ENCODE measurements around the gene FHIP2A.
"Not testable (repeated sequence)": the region's sequence is repeated elsewhere in the genome, so short reads cannot be mapped to it uniquely, and the experiment has no call there.

Gene FHIP2A

GRCh38 chr10:114855776-114856543, 34.4 kb downstream of the FHIP2A start:
- peak overlapping the region; percentile 76 for H3K27ac ChIP-seq
- DNase-seq (ENCODE audit: low read depth, low spot score), result no peak

- H3K27ac ChIP-seq, result peak overlapping the region; percentile 76
- DNase-seq (ENCODE audit: low read depth, low spot score), result no peak
Measured at GRCh38 chr10:114856544-114857287, 35.1 kb downstream of the FHIP2A start.

- not testable (repeated sequence) for DNase-seq (ENCODE audit: low read depth, low spot score)
- peak overlapping the region; percentile 76 for H3K27ac ChIP-seq
Measured at GRCh38 chr10:114857288-114857565, 35.6 kb downstream of the FHIP2A start.

GRCh38 chr10:114857922-114858629, 36.5 kb downstream of the FHIP2A start:
- no peak for DNase-seq (ENCODE audit: low read depth, low spot score)
- no peak overlapping the region for H3K27ac ChIP-seq

- DNase-seq (ENCODE audit: low read depth, low spot score), result no peak
- no peak overlapping the region for H3K27ac ChIP-seq
Measured at GRCh38 chr10:114859222-114859621, 37.6 kb downstream of the FHIP2A start.

- no peak for DNase-seq (ENCODE audit: low read depth, low spot score)
- H3K27ac ChIP-seq, result no peak overlapping the region
Measured at GRCh38 chr10:114862456-114862855, 40.9 kb downstream of the FHIP2A start.

- no peak overlapping the region for H3K27ac ChIP-seq
- DNase-seq (ENCODE audit: low read depth, low spot score), result no peak
Measured at GRCh38 chr10:114867365-114867764, 45.8 kb downstream of the FHIP2A start.

- DNase-seq (ENCODE audit: low read depth, low spot score), result no peak
- H3K27ac ChIP-seq, result peak overlapping the region; percentile 9
Measured at GRCh38 chr10:114868870-114869519, 47.4 kb downstream of the FHIP2A start.

- no peak for DNase-seq (ENCODE audit: low read depth, low spot score)
- H3K27ac ChIP-seq, result peak overlapping the region; percentile 9
Measured at GRCh38 chr10:114869520-114869892, 47.9 kb downstream of the FHIP2A start.

DNA sequence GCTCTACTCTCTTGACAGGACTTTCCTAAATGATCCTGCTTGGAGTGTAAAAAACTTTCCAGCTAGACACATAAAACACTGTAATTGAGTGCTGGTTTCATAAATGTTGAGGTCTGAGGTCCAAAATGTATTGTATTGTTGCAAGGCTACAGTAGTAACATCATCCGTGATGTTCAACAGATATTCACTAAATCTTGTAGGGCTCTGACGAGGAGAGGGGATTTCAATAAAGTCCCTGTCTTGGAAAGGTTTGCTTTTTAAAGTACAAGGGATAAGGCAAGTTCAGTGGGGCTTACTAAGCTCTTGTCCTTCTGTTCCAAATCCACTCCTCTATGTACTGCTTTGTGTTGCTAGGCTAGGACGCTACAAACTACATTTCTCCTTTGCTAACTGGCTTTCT, 48.9 kb downstream of the FHIP2A start:
- H3K27ac ChIP-seq, result no peak overlapping the region
- DNase-seq (ENCODE audit: low read depth, low spot score), result no peak

GRCh38 chr10:114871379-114871778, 49.8 kb downstream of the FHIP2A start:
- DNase-seq (ENCODE audit: low read depth, low spot score), result no peak
- no peak overlapping the region for H3K27ac ChIP-seq

Data from epithelial cell of prostate (primary cell).